ENCODE results near the gene ARHGAP12.

Gene ARHGAP12

GRCh38 chr10:31762316-31762715, 166.3 kb downstream of the ARHGAP12 start:
- H2AFZ ChIP-seq (ENCODE audit: low read depth, low read length, severe bottlenecking): no peak overlapping the region
- H3K9me2 ChIP-seq (replicated peaks; ENCODE audit: insufficient read depth, low read length): no peaks in the 10 kb centered on the region
- TF ChIP-seq CTCF (IDR thresholded peaks at IDR 0.05; ENCODE audit: insufficient read depth, low read length, poor library complexity, severe bottlenecking): no peak
- H3K9me3 ChIP-seq (ENCODE audit: insufficient read depth, low read length): no peaks in the 10 kb centered on the region
- no peaks in the 10 kb centered on the region for H4K20me1 ChIP-seq (ENCODE audit: low read depth, low read length)
- no peak overlapping the region for H3K4me3 ChIP-seq (ENCODE audit: insufficient read depth, low read length, poor library complexity, severe bottlenecking)
- H3F3A ChIP-seq (ENCODE audit: insufficient read depth): no peaks in the 10 kb centered on the region
- H3K27ac ChIP-seq (ENCODE audit: low read depth, low read length): no peak overlapping the region
- H3K36me3 ChIP-seq (ENCODE audit: low read length): no peaks in the 10 kb centered on the region
- no peaks in the 10 kb centered on the region for H3K79me2 ChIP-seq (ENCODE audit: insufficient read depth, low read length)
- H3K9ac ChIP-seq (ENCODE audit: low read length): no peak overlapping the region
- H3K4me2 ChIP-seq (ENCODE audit: low read depth, low read length, poor library complexity, severe bottlenecking): no peak overlapping the region
- H3K27me3 ChIP-seq (ENCODE audit: low read length): no peaks in the 10 kb centered on the region

GRCh38 chr10:31761156-31761555, 167.5 kb downstream of the ARHGAP12 start:
- no peaks in the 10 kb centered on the region for H3K79me2 ChIP-seq (ENCODE audit: insufficient read depth, low read length)
- no peaks in the 10 kb centered on the region for H3K9me3 ChIP-seq (ENCODE audit: insufficient read depth, low read length)
- H3K9me2 ChIP-seq (replicated peaks; ENCODE audit: insufficient read depth, low read length): no peaks in the 10 kb centered on the region
- no peaks in the 10 kb centered on the region for H4K20me1 ChIP-seq (ENCODE audit: low read depth, low read length)
- H3K36me3 ChIP-seq (ENCODE audit: low read length): no peaks in the 10 kb centered on the region
- no peak overlapping the region for H3K4me3 ChIP-seq (ENCODE audit: insufficient read depth, low read length, poor library complexity, severe bottlenecking)
- no peak overlapping the region for H3K27ac ChIP-seq (ENCODE audit: low read depth, low read length)
- no peaks in the 10 kb centered on the region for H3K27me3 ChIP-seq (ENCODE audit: low read length)
- H3F3A ChIP-seq (ENCODE audit: insufficient read depth): no peaks in the 10 kb centered on the region
- peak overlapping the region; percentile 97 for H2AFZ ChIP-seq (ENCODE audit: low read depth, low read length, severe bottlenecking)
- TF ChIP-seq EZH2phosphoT487 (conservative IDR thresholded peaks at IDR 0.05; ENCODE audit: low read length) (no peak), CTCF (IDR thresholded peaks at IDR 0.05; ENCODE audit: insufficient read depth, low read length, poor library complexity, severe bottlenecking) (no peak)
- H3K4me2 ChIP-seq (ENCODE audit: low read depth, low read length, poor library complexity, severe bottlenecking): peak overlapping the region; percentile 73
- no peak overlapping the region for H3K9ac ChIP-seq (ENCODE audit: low read length)

- Histone ChIP-seq H3K4me3 (ENCODE audit: insufficient read depth, low read length, poor library complexity, severe bottlenecking) (peak overlapping the region; percentile 51), H3K9ac (ENCODE audit: low read length) (peak overlapping the region; percentile 54), H4K20me1 (ENCODE audit: low read depth, low read length) (no peaks in the 10 kb centered on the region), H3K27me3 (ENCODE audit: low read length) (no peaks in the 10 kb centered on the region), H3K36me3 (ENCODE audit: low read length) (no peaks in the 10 kb centered on the region), H3K79me2 (ENCODE audit: insufficient read depth, low read length) (no peaks in the 10 kb centered on the region), H3K9me2 (replicated peaks; ENCODE audit: insufficient read depth, low read length) (no peaks in the 10 kb centered on the region), H3K27ac (ENCODE audit: low read depth, low read length) (no peak overlapping the region), H3F3A (ENCODE audit: insufficient read depth) (no peaks in the 10 kb centered on the region), H2AFZ (ENCODE audit: low read depth, low read length, severe bottlenecking) (peak overlapping the region; percentile 97), H3K9me3 (ENCODE audit: insufficient read depth, low read length) (no peaks in the 10 kb centered on the region), H3K4me2 (ENCODE audit: low read depth, low read length, poor library complexity, severe bottlenecking) (peak overlapping the region; percentile 73)
- TF ChIP-seq EZH2phosphoT487 (conservative IDR thresholded peaks at IDR 0.05; ENCODE audit: low read length): no peak
- no peak for TF ChIP-seq CTCF (IDR thresholded peaks at IDR 0.05; ENCODE audit: insufficient read depth, low read length, poor library complexity, severe bottlenecking)
These were observed 168.0 kb downstream of the ARHGAP12 start for GRCh38 chr10:31760674-31761081.

All from SU-DHL-6 (cell line).